GM19395 (cell line): ENCODE results near the gene RAVER1.

Source experiments
- ATAC-seq: cut with Tn5 transposase; IDR thresholded peaks from one replicate; pipeline ENCODE4 v1.9.1; 2021; ENCODE audit warnings: mild to moderate bottlenecking, moderate library complexity; ENCODE audit not compliant: unreplicated experiment

RAVER1 gene

GRCh38 chr19:10271543-10272086, 61.7 kb downstream of the RAVER1 start:
- no peak for ATAC-seq

DNA sequence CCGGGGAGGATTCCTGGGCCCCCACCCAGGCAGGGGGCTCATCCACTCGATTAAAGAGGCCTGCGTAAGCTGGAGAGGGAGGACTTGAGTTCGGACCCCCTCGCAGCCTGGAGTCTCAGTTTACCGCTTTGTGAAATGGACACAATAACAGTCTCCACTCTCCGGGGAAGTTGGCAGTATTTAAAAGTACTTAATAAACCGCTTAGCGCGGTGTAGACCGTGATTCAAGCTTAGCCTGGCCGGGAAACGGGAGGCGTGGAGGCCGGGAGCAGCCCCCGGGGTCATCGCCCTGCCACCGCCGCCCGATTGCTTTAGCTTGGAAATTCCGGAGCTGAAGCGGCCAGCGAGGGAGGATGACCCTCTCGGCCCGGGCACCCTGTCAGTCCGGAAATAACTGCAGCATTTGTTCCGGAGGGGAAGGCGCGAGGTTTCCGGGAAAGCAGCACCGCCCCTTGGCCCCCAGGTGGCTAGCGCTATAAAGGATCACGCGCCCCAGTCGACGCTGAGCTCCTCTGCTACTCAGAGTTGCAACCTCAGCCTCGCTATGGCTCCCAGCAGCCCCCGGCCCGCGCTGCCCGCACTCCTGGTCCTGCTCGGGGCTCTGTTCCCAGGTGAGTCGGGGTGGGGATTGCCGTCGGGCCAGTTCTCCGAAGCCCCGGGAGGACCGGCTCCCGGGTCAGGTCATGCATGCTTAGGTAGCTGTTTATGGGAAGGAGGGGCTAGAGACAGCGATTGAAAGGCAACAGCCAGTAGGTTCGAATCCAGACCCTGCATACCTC, 62.5 kb downstream of the RAVER1 start, which contains the start of gene ICAM1:
TSS of gene ICAM1 (plus strand) at position 505 of the 779 bp plus-strand sequence. CDS start at position 545, 40 bp downstream.
- ATAC-seq: no peak

DNA sequence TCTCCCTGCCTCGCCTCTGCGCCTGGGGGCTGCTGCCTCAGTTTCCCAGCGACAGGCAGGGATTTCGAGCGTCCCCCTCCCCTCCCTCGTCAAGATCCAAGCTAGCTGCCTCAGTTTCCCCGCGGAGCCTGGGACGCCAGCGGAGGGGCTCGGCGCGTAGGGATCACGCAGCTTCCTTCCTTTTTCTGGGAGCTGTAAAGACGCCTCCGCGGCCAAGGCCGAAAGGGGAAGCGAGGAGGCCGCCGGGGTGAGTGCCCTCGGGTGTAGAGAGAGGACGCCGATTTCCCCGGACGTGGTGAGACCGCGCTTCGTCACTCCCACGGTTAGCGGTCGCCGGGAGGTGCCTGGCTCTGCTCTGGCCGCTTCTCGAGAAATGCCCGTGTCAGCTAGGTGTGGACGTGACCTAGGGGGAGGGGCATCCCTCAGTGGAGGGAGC, 63.1 kb downstream of the RAVER1 start:
- ATAC-seq: no peak

- ATAC-seq: no peak
These were observed 63.8 kb downstream of the RAVER1 start for GRCh38 chr19:10269333-10270179.

DNA sequence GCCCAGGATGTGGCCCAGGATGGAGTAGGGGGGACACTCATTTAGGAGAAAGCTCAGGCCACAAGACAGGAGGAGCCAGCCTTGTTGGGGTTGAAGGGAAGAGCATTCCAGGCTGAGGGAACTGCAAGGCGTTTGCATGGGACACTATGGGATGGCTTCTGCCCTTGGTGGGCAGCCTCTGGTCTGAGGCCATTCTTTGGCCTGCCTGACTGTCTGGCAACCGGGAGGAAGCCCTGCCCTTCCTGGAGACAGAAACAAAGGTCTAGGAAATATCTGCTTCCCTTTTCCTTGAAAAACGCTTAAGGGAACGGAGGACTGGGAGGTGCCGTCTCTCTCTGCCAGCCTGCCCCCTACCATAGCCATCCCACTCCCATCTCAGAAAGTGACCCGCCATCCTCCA, 65.3 kb downstream of the RAVER1 start:
- ATAC-seq: no peak

- no peak for ATAC-seq
These were observed 66.6 kb downstream of the RAVER1 start for GRCh38 chr19:10266706-10267105.
